HepG2 (cell line): ENCODE measurements around the gene TMEM187. TPM values are rescaled to one million over a fixed set of nuclear protein-coding genes. Genes with fewer than 3 reads are reported as not detected.

Experiments
- AGO1 ChIP-seq: fragments of 200-400 bp; formaldehyde crosslinking; IDR thresholded peaks from 2 replicates; pipeline ENCODE4 v1.6.1; 2017; ENCODE audit warnings: mild to moderate bottlenecking, low read depth, low read length, moderate library complexity; ENCODE audit not compliant: poor library complexity, severe bottlenecking
- ELF1 ChIP-seq: sonication (generic); formaldehyde crosslinking; IDR thresholded peaks from 2 replicates; pipeline ENCODE4 v1.4.0; 2020; ENCODE audit warnings: missing genetic modification reagents
- HIVEP1 ChIP-seq: sonication (generic); formaldehyde crosslinking; IDR thresholded peaks from 2 replicates; pipeline ENCODE4 v1.4.0; 2020; ENCODE audit warnings: mild to moderate bottlenecking, missing genetic modification reagents
- MTF1 ChIP-seq: sonication (generic); formaldehyde crosslinking; IDR thresholded peaks from 2 replicates; pipeline ENCODE4 v1.5.0; 2020; ENCODE audit warnings: missing genetic modification reagents
- MZF1 ChIP-seq: sonication (generic); formaldehyde crosslinking; IDR thresholded peaks from 2 replicates; pipeline ENCODE4 v1.8.1; 2023; ENCODE audit warnings: mild to moderate bottlenecking, missing genetic modification reagents, borderline replicate concordance
- NCOA5 ChIP-seq: sonication (generic); formaldehyde crosslinking; IDR thresholded peaks from 2 replicates; pipeline ENCODE4 v1.4.0; 2020; ENCODE audit warnings: missing genetic modification reagents
- NR2F1 ChIP-seq, 2 experiments: fragments of 450-650 bp in 1 of 2; formaldehyde crosslinking in 1 of 2; IDR thresholded peaks; 2 replicates each; pipeline versions ENCODE4 v1.5.0 to v1.6.1; 2016 to 2020; ENCODE audit warnings: mild to moderate bottlenecking in 1 of 2, missing compliant biosample characterization in 1 of 2, missing genetic modification reagents in 1 of 2, moderate library complexity in 1 of 2
- ONECUT2 ChIP-seq: sonication (generic); formaldehyde crosslinking; IDR thresholded peaks from 2 replicates; pipeline ENCODE4 v1.4.0; 2020; ENCODE audit warnings: missing genetic modification reagents
- PTBP1 ChIP-seq: fragments of 200-400 bp; formaldehyde crosslinking; IDR thresholded peaks from 2 replicates; pipeline ENCODE4 v1.6.1; 2018; ENCODE audit warnings: low read length, low read depth; ENCODE audit not compliant: poor library complexity, severe bottlenecking
- REXO4 ChIP-seq: sonication (generic); formaldehyde crosslinking; IDR thresholded peaks from 2 replicates; pipeline ENCODE4 v1.8.0; 2022; ENCODE audit warnings: missing genetic modification reagents, mild to moderate bottlenecking, borderline replicate concordance
- RFX5 ChIP-seq: IDR thresholded peaks from 2 replicates; pipeline ENCODE4 v1.6.1; 2011; ENCODE audit warnings: low read depth, low read length, improper control_type of control experiment
- SMYD3 ChIP-seq: sonication (generic); formaldehyde crosslinking; IDR thresholded peaks from 2 replicates; pipeline ENCODE4 v1.8.1; 2023; ENCODE audit warnings: mild to moderate bottlenecking, missing genetic modification reagents
- TEAD3 ChIP-seq: optimal IDR thresholded peaks from 2 replicates; pipeline ENCODE3; 2016; ENCODE audit warnings: borderline replicate concordance
- ZFX ChIP-seq: sonication (generic); formaldehyde crosslinking; IDR thresholded peaks from 2 replicates; pipeline ENCODE4 v1.4.0; 2020; ENCODE audit warnings: mild to moderate bottlenecking, low read depth, missing genetic modification reagents, moderate library complexity
- ZNF138 ChIP-seq: sonication (generic); formaldehyde crosslinking; IDR thresholded peaks from 2 replicates; pipeline ENCODE4 v1.5.0; 2020; ENCODE audit warnings: mild to moderate bottlenecking, low read depth, missing genetic modification reagents
- ZNF225 ChIP-seq: sonication (generic); formaldehyde crosslinking; IDR thresholded peaks from 2 replicates; pipeline ENCODE4 v1.4.0; 2020; ENCODE audit warnings: mild to moderate bottlenecking, missing genetic modification reagents
- ZNF256 ChIP-seq: sonication (generic); formaldehyde crosslinking; conservative IDR thresholded peaks from 2 replicates; pipeline ENCODE4 v1.4.0; 2020; ENCODE audit warnings: missing genetic modification reagents
- ZNF616 ChIP-seq: sonication (generic); formaldehyde crosslinking; IDR thresholded peaks from 2 replicates; pipeline ENCODE4 v1.5.0; 2020; ENCODE audit warnings: low read depth, mild to moderate bottlenecking, missing genetic modification reagents
- ZNF749 ChIP-seq: sonication (generic); formaldehyde crosslinking; IDR thresholded peaks from 2 replicates; pipeline ENCODE4 v1.8.0; 2022; ENCODE audit warnings: mild to moderate bottlenecking, missing genetic modification reagents, moderate library complexity, borderline replicate concordance
- ZSCAN9 ChIP-seq: IDR thresholded peaks from 2 replicates; pipeline ENCODE4 v1.6.1; 2016; ENCODE audit warnings: borderline replicate concordance
- polyA plus RNA-seq, 8 experiments: library from polyadenylated mRNA; depleted of rRNA in 3 of 8; stranded (reverse) in 7 of 8; unstranded in 1 of 8; fragments of >200 nt; fragmentation: Illumina TruSeq in 4 of 8; extraction: Trizol in 4 of 8; gene quantifications; 2 replicates each; pipeline versions ENCODE4 v1.2.1 to v1.2.3, GENCODE V29; 2011 to 2016; ENCODE audit warnings: low read depth in 4 of 8, missing spikeins in 1 of 8, mixed read lengths in 1 of 8; ENCODE audit not compliant: insufficient read depth in 1 of 8
- total RNA-seq, 5 experiments: library from RNA; depleted of rRNA; stranded (reverse); fragments of >200 nt; fragmentation: Illumina TruSeq; extraction: Trizol; gene quantifications; 2 replicates each; pipeline ENCODE4 v1.2.3, GENCODE V29; 2016; ENCODE audit warnings: low read depth in 1 of 5
- TF ChIP-seq, protein P1 (sequence below): sonication (generic); formaldehyde crosslinking; IDR thresholded peaks from 2 replicates; pipeline ENCODE4 v1.4.0; 2020; ENCODE audit warnings: missing genetic modification reagents
- TF ChIP-seq, protein P2 (sequence below): sonication (generic); formaldehyde crosslinking; conservative IDR thresholded peaks from 2 replicates; pipeline ENCODE4 v1.4.0; 2020; ENCODE audit warnings: missing genetic modification reagents
- TF ChIP-seq, protein P3 (sequence below): IDR thresholded peaks from 2 replicates; pipeline ENCODE4 v1.6.1; 2016
- TF ChIP-seq, protein P4 (sequence below): sonication (generic); formaldehyde crosslinking; IDR thresholded peaks from 2 replicates; pipeline ENCODE4 v1.5.1; 2020; ENCODE audit warnings: missing genetic modification reagents, mild to moderate bottlenecking, borderline replicate concordance
- TF ChIP-seq, protein P5 (sequence below): sonication (generic); formaldehyde crosslinking; IDR thresholded peaks from 2 replicates; pipeline ENCODE4 v1.9.0; 2021; ENCODE audit warnings: missing genetic modification reagents, mild to moderate bottlenecking, borderline replicate concordance

Gene TMEM187
- total and polyA plus RNA-seq, 2 of the 13 experiments (the other 11 are each of a cell fraction or from before 2014, with no cell fraction given) = 2.2 to 6.2 TPM

DNA sequence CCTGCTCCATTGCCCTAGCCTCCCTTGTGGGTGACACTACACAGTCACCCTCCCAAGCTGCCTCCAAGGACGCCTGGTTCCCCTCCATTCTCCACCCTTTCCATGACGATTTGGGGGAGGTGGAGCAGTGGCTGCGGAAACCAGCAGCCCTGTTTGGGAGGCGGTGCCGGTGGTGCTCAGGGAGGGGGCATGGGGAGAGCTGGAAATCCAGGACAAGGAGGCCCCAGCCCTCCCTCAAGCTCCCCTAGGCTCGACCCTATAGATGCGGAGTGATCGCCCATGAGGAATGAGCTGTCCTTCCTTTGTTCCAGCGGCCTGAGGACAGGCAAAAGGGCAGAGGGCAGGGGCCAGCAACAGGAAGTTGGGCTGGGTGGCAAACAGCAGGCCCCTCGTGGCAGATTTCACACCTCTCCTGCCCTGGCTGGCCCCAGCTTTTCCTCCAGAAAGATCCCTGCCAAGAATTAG, 24.5 kb upstream of the TMEM187 start (continued):
- TF ChIP-seq, protein P1, sequence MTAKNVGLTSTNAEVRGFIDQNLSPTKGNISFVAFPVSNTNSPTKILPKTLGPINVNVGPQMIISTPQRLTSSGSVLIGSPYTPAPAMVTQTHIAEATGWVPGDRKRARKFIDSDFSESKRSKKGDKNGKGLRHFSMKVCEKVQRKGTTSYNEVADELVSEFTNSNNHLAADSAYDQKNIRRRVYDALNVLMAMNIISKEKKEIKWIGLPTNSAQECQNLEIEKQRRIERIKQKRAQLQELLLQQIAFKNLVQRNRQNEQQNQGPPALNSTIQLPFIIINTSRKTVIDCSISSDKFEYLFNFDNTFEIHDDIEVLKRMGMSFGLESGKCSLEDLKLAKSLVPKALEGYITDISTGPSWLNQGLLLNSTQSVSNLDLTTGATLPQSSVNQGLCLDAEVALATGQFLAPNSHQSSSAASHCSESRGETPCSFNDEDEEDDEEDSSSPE = peak; percentile 71
- TF ChIP-seq ONECUT2 (CRISPR knock-in tag) (no peak), ZNF138 (CRISPR knock-in tag) (no peak), ZFX (CRISPR knock-in tag) (peak; percentile 59), REXO4 (CRISPR knock-in tag) (no peak), NCOA5 (CRISPR knock-in tag) (no peak), MTF1 (CRISPR knock-in tag) (no peak), MZF1 (CRISPR knock-in tag) (no peak), NR2F1 (CRISPR knock-in tag; IDR thresholded peaks at IDR 0.05) (peak; percentile 65 to 66; a peak in 3 of 4 replicates), PTBP1 (no peak), ZNF256 (CRISPR knock-in tag) (no peak), ELF1 (CRISPR knock-in tag) (no peak), ZNF225 (CRISPR knock-in tag) (no peak), ZSCAN9 (CRISPR knock-in tag) (no peak), TEAD3 (CRISPR knock-in tag) (no peak), ZNF616 (CRISPR knock-in tag) (no peak), RFX5 (no peak), ZNF749 (no peak), SMYD3 (CRISPR knock-in tag) (no peak), HIVEP1 (CRISPR knock-in tag) (no peak), AGO1 (no peak)
- TF ChIP-seq, protein P2, sequence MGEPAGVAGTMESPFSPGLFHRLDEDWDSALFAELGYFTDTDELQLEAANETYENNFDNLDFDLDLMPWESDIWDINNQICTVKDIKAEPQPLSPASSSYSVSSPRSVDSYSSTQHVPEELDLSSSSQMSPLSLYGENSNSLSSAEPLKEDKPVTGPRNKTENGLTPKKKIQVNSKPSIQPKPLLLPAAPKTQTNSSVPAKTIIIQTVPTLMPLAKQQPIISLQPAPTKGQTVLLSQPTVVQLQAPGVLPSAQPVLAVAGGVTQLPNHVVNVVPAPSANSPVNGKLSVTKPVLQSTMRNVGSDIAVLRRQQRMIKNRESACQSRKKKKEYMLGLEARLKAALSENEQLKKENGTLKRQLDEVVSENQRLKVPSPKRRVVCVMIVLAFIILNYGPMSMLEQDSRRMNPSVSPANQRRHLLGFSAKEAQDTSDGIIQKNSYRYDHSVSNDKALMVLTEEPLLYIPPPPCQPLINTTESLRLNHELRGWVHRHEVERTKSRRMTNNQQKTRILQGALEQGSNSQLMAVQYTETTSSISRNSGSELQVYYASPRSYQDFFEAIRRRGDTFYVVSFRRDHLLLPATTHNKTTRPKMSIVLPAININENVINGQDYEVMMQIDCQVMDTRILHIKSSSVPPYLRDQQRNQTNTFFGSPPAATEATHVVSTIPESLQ (CRISPR knock-in tag) = no peak
- TF ChIP-seq, protein P3, sequence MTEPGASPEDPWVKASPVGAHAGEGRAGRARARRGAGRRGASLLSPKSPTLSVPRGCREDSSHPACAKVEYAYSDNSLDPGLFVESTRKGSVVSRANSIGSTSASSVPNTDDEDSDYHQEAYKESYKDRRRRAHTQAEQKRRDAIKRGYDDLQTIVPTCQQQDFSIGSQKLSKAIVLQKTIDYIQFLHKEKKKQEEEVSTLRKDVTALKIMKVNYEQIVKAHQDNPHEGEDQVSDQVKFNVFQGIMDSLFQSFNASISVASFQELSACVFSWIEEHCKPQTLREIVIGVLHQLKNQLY (CRISPR knock-in tag) = no peak
- TF ChIP-seq, protein P4, sequence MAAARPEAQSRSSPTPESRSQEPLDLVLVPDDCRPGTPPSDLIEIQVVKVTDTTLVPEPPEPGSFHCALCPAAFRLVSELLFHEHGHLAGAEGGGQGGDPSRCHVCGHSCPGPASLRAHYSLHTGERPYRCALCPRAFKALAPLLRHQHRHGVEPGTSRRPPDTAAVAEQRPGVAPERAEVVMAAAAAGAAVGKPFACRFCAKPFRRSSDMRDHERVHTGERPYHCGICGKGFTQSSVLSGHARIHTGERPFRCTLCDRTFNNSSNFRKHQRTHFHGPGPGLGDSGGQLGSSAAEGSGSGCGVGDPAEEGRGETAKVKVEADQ = no peak
- TF ChIP-seq, protein P5, sequence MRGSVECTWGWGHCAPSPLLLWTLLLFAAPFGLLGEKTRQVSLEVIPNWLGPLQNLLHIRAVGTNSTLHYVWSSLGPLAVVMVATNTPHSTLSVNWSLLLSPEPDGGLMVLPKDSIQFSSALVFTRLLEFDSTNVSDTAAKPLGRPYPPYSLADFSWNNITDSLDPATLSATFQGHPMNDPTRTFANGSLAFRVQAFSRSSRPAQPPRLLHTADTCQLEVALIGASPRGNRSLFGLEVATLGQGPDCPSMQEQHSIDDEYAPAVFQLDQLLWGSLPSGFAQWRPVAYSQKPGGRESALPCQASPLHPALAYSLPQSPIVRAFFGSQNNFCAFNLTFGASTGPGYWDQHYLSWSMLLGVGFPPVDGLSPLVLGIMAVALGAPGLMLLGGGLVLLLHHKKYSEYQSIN (CRISPR knock-in tag) = no peak
